ENCODE results near the gene RIBC2. TPM values are rescaled to one million over a fixed set of nuclear protein-coding genes. Genes with fewer than 3 reads are reported as not detected.
"Not testable (repeated sequence)": the region's sequence is repeated elsewhere in the genome, so short reads cannot be mapped to it uniquely, and the experiment has no call there.

Gene RIBC2
- total RNA-seq, 2 experiments from 2014 or later, result 13.4 to 13.5 TPM

GRCh38 chr22:45451972-45452371 is 38.5 kb downstream of the RIBC2 start:
- no peak overlapping the region for H3K27ac Mint-ChIP-seq
- H3K27me3 Mint-ChIP-seq (ENCODE audit: low read depth), result no peaks in the 10 kb centered on the region
- CTCF ChIA-PET, result no interaction called here
- POLR2A ChIA-PET, result no interaction called here
- H3K4me3 Mint-ChIP-seq, result no peak overlapping the region
- H3K9me3 Mint-ChIP-seq (ENCODE audit: insufficient read depth), result no peaks in the 10 kb centered on the region
- H3K36me3 Mint-ChIP-seq (ENCODE audit: low read depth), result no peaks in the 10 kb centered on the region
- H3K4me1 Mint-ChIP-seq (ENCODE audit: low read depth), result no peaks in the 10 kb centered on the region
- no peak for DNase-seq
- ATAC-seq, result no peak

- Mint-ChIP-seq H3K4me3 (no peak overlapping the region), H3K27ac (no peak overlapping the region), H3K36me3 (ENCODE audit: low read depth) (no peaks in the 10 kb centered on the region), H3K4me1 (ENCODE audit: low read depth) (no peaks in the 10 kb centered on the region), H3K9me3 (ENCODE audit: insufficient read depth) (no peaks in the 10 kb centered on the region), H3K27me3 (ENCODE audit: low read depth) (no peaks in the 10 kb centered on the region)
- DNase-seq (no peak), ATAC-seq (no peak)
- POLR2A ChIA-PET, result no interaction called here
- CTCF ChIA-PET, result no interaction called here
Measured at GRCh38 chr22:45452565-45453379, 39.3 kb downstream of the RIBC2 start.

GRCh38 chr22:45453764-45454163 is 40.3 kb downstream of the RIBC2 start:
- H3K4me3 Mint-ChIP-seq, result no peak overlapping the region
- ChIA-PET POLR2A (no interaction called here), CTCF (no interaction called here)
- no peaks in the 10 kb centered on the region for H3K9me3 Mint-ChIP-seq (ENCODE audit: insufficient read depth)
- no peaks in the 10 kb centered on the region for H3K36me3 Mint-ChIP-seq (ENCODE audit: low read depth)
- no peaks in the 10 kb centered on the region for H3K27me3 Mint-ChIP-seq (ENCODE audit: low read depth)
- DNase-seq (no peak), ATAC-seq (no peak)
- H3K27ac Mint-ChIP-seq, result no peak overlapping the region
- no peaks in the 10 kb centered on the region for H3K4me1 Mint-ChIP-seq (ENCODE audit: low read depth)

DNA sequence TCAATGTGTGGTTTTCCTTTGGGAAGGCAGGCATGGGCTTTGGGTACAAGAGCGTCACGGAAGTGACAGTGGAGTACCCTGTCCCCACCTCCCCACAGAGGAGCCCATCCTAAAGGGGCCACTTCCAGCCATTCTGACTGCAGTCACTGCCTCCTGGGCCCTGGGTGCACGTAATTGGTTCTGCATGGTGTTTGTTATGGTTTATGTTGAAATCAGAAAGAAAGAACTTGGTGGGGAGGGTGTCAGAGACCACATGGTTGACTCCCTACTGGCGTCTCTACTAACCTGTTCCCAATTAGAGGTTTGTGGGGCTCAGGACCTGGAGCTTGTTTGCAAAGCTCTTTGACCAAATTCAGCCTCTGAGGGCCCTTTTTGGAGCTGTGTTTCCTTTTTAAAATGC is 40.8 kb downstream of the RIBC2 start:
- Mint-ChIP-seq H3K36me3 (ENCODE audit: low read depth) (no peaks in the 10 kb centered on the region), H3K9me3 (ENCODE audit: insufficient read depth) (no peaks in the 10 kb centered on the region), H3K27me3 (ENCODE audit: low read depth) (no peaks in the 10 kb centered on the region), H3K4me1 (ENCODE audit: low read depth) (no peaks in the 10 kb centered on the region), H3K27ac (no peak overlapping the region), H3K4me3 (no peak overlapping the region)
- DNase-seq, result no peak
- ATAC-seq, result no peak
- CTCF ChIA-PET, result no interaction called here
- POLR2A ChIA-PET, result no interaction called here

- Mint-ChIP-seq H3K9me3 (ENCODE audit: insufficient read depth) (no peaks in the 10 kb centered on the region), H3K36me3 (ENCODE audit: low read depth) (no peaks in the 10 kb centered on the region), H3K27me3 (ENCODE audit: low read depth) (no peaks in the 10 kb centered on the region), H3K4me1 (ENCODE audit: low read depth) (no peaks in the 10 kb centered on the region), H3K27ac (no peak overlapping the region), H3K4me3 (no peak overlapping the region)
- DNase-seq (no peak), ATAC-seq (no peak)
- ChIA-PET CTCF (no interaction called here), POLR2A (no interaction called here)
Measured at GRCh38 chr22:45455212-45455611, 41.7 kb downstream of the RIBC2 start.

DNA sequence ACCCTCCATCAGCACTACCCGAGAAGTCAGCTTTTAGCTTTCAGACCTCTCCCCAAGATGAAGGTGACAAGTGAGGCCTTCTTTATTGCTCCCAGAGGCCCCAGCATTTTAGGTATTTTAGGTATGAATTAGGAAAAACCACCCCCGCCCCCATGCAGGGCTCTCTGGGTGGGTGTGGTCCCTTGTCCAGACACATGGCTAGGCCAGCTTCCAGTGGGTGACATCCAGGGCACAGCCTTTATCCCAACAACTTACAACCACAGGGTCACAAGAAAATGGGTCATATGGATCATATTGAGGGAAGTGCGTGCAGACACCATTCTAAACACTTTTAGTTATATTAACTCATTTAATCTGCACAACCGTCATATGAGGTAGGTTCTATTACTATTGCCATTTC is 42.1 kb downstream of the RIBC2 start:
- Mint-ChIP-seq H3K36me3 (ENCODE audit: low read depth) (no peaks in the 10 kb centered on the region), H3K4me1 (ENCODE audit: low read depth) (no peaks in the 10 kb centered on the region), H3K27ac (no peak overlapping the region), H3K9me3 (ENCODE audit: insufficient read depth) (no peaks in the 10 kb centered on the region), H3K27me3 (ENCODE audit: low read depth) (no peaks in the 10 kb centered on the region), H3K4me3 (no peak overlapping the region)
- ATAC-seq, result no peak
- CTCF ChIA-PET, result no interaction called here
- POLR2A ChIA-PET, result no interaction called here
- DNase-seq, result no peak

GRCh38 chr22:45456811-45457210 is 43.3 kb downstream of the RIBC2 start:
- no peaks in the 10 kb centered on the region for H3K4me1 Mint-ChIP-seq (ENCODE audit: low read depth)
- no peaks in the 10 kb centered on the region for H3K27me3 Mint-ChIP-seq (ENCODE audit: low read depth)
- no peaks in the 10 kb centered on the region for H3K36me3 Mint-ChIP-seq (ENCODE audit: low read depth)
- no peak for ATAC-seq
- POLR2A ChIA-PET, result no interaction called here
- DNase-seq, result no peak
- no peak overlapping the region for H3K4me3 Mint-ChIP-seq
- CTCF ChIA-PET, result no interaction called here
- H3K27ac Mint-ChIP-seq, result no peak overlapping the region
- no peaks in the 10 kb centered on the region for H3K9me3 Mint-ChIP-seq (ENCODE audit: insufficient read depth)

- no peaks in the 10 kb centered on the region for H3K9me3 Mint-ChIP-seq (ENCODE audit: insufficient read depth)
- ATAC-seq (no peak), DNase-seq (no peak)
- no peak overlapping the region for H3K27ac Mint-ChIP-seq
- POLR2A ChIA-PET, result no interaction called here
- no peak overlapping the region for H3K4me3 Mint-ChIP-seq
- H3K4me1 Mint-ChIP-seq (ENCODE audit: low read depth), result no peaks in the 10 kb centered on the region
- H3K27me3 Mint-ChIP-seq (ENCODE audit: low read depth), result no peaks in the 10 kb centered on the region
- H3K36me3 Mint-ChIP-seq (ENCODE audit: low read depth), result no peaks in the 10 kb centered on the region
- CTCF ChIA-PET, result no interaction called here
Measured at GRCh38 chr22:45458532-45458931, 45.0 kb downstream of the RIBC2 start.

- DNase-seq (no peak), ATAC-seq (no peak)
- Mint-ChIP-seq H3K27ac (no peak overlapping the region), H3K36me3 (ENCODE audit: low read depth) (no peaks in the 10 kb centered on the region), H3K9me3 (ENCODE audit: insufficient read depth) (no peaks in the 10 kb centered on the region), H3K4me3 (no peak overlapping the region), H3K27me3 (ENCODE audit: low read depth) (peaks cover under 1% of the 10 kb centered on the region), H3K4me1 (ENCODE audit: low read depth) (no peaks in the 10 kb centered on the region)
- POLR2A ChIA-PET, result no interaction called here
- CTCF ChIA-PET, result no interaction called here
Measured at GRCh38 chr22:45459235-45459634, 45.7 kb downstream of the RIBC2 start.

DNA sequence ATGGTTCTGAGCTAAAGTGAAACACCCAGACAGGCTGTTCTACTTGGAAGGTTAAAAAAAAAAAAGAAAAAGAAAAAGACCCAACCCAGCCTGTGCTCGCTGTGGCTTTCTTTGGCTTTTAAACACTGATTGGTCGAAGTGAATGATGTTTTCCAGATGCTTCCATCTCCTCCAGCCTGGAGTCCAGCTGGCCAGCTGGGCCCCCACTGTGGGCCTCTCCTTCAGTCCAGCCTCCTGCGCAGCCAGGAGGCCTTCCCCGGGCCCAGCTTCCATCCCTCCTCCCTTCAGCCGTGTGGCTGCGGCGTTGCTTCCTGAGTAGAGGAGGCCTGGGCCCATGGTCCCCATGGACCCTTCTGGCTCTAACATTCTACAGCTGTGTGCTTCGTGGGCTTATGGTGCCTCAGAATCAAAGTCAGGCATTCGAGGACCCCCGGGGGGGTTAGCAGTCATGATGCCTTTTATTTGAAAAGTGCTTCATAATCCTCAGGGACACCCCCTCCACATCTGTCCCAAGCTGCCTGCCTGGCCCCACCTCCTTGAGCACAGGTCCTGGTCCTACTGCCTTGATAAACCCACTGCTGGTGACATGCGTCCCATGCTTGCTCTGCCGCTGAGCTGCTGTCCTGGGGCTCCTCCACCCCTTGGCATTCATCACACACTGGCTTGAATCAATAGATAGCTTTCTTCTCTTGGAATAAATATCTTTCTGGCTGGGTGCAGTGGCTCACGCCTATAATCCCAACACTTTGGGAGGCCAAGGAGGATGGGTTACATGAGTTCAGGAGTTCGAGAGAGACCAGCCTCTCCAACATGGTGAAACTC is 47.0 kb downstream of the RIBC2 start:
- Mint-ChIP-seq H3K4me1 (ENCODE audit: low read depth) (no peaks in the 10 kb centered on the region), H3K27ac (no peak overlapping the region), H3K9me3 (ENCODE audit: insufficient read depth) (no peaks in the 10 kb centered on the region), H3K27me3 (ENCODE audit: low read depth) (peaks cover 3% of the 10 kb centered on the region), H3K4me3 (no peak overlapping the region), H3K36me3 (ENCODE audit: low read depth) (no peaks in the 10 kb centered on the region)
- ChIA-PET POLR2A (no interaction called here), CTCF (no interaction called here)
- DNase-seq (no peak), ATAC-seq (no peak)

GRCh38 chr22:45462034-45462655 is 48.7 kb downstream of the RIBC2 start:
- H3K27ac Mint-ChIP-seq, result no peak overlapping the region
- CTCF ChIA-PET, result interaction anchor here (1.0 kb wide), 1 partner anchor 65 kb away, joined by 3 read pairs; no protein-coding TSS in a partner anchor
- no peaks in the 10 kb centered on the region for H3K9me3 Mint-ChIP-seq (ENCODE audit: insufficient read depth)
- H3K36me3 Mint-ChIP-seq (ENCODE audit: low read depth), result no peaks in the 10 kb centered on the region
- POLR2A ChIA-PET, result no interaction called here
- H3K4me1 Mint-ChIP-seq (ENCODE audit: low read depth), result no peaks in the 10 kb centered on the region
- H3K4me3 Mint-ChIP-seq, result no peak overlapping the region
- ATAC-seq (no peak), DNase-seq (no peak)
- H3K27me3 Mint-ChIP-seq (ENCODE audit: low read depth), result peaks cover 5% of the 10 kb centered on the region

DNA sequence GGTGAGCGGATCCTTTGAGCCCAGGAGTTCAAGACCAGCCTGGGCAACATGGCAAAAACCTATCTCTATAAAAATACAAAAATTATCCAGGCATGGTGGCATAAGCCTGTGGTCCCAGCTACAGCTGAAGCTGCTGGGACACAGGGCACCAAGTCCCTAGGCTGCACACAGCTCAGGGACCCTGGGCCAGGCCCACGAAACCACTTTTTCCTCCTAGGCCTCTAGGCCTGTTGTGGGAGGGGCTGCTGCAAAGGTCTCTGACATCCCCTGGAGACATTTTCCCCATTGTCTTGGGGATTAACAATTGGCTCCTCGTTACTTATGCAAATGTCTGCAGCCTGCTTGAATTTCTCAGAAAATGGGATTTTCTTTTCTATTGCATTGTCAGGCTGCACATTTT is 50.2 kb downstream of the RIBC2 start:
- H3K4me1 Mint-ChIP-seq (ENCODE audit: low read depth); CTCF ChIA-PET; H3K4me3 Mint-ChIP-seq; DNase-seq; H3K9me3 Mint-ChIP-seq (ENCODE audit: insufficient read depth); POLR2A ChIA-PET; H3K36me3 Mint-ChIP-seq (ENCODE audit: low read depth); ATAC-seq; H3K27me3 Mint-ChIP-seq (ENCODE audit: low read depth); H3K27ac Mint-ChIP-seq: not testable (repeated sequence)
